Effector memory CD4-positive, alpha-beta T cell (primary cell): ENCODE measurements around the gene ENOX1.
"Not testable (repeated sequence)": the region's sequence is repeated elsewhere in the genome, so short reads cannot be mapped to it uniquely, and the experiment has no call there.

Experiments used
- DNase-seq, 3 donors: peaks; one replicate each; pipeline ENCODE4 v3.0.0-alpha.2; 2020
- H3K27ac ChIP-seq: 2 replicates; pipeline ENCODE4 v1.7.0; 2013; ENCODE audit warnings: mild to moderate bottlenecking, low read length, moderate library complexity; ENCODE audit not compliant: insufficient read depth, poor library complexity, severe bottlenecking
- H3K27me3 ChIP-seq: replicated peaks from 2 replicates; pipeline ENCODE4 v1.7.0; 2013; ENCODE audit warnings: mild to moderate bottlenecking, low read length; ENCODE audit not compliant: insufficient read depth, control insufficient read depth, poor library complexity, severe bottlenecking
- H3K36me3 ChIP-seq: 2 replicates; pipeline ENCODE4 v1.7.0; 2013; ENCODE audit warnings: mild to moderate bottlenecking, low read length, moderate library complexity; ENCODE audit not compliant: control insufficient read depth, insufficient read depth
- H3K4me1 ChIP-seq: 2 replicates; pipeline ENCODE4 v1.7.0; 2013; ENCODE audit warnings: low read length, mild to moderate bottlenecking; ENCODE audit not compliant: control insufficient read depth, insufficient read depth, poor library complexity, severe bottlenecking
- H3K4me3 ChIP-seq: 2 replicates; pipeline ENCODE4 v1.7.0; 2013; ENCODE audit warnings: low read length, low read depth, mild to moderate bottlenecking; ENCODE audit not compliant: insufficient read depth, poor library complexity, severe bottlenecking
- H3K9me3 ChIP-seq: 2 replicates; pipeline ENCODE4 v1.7.0; 2013; ENCODE audit warnings: mild to moderate bottlenecking, low read length, moderate library complexity; ENCODE audit not compliant: control insufficient read depth

ENOX1 gene

GRCh38 chr13:43171489-43171888 lies 615.3 kb downstream of the ENOX1 start:
- no peaks in the 10 kb centered on the region for H3K9me3 ChIP-seq
- H3K27ac ChIP-seq = no peak overlapping the region
- no peak for DNase-seq
- H3K4me1 ChIP-seq = no peaks in the 10 kb centered on the region
- no peaks in the 10 kb centered on the region for H3K27me3 ChIP-seq
- H3K4me3 ChIP-seq = no peak overlapping the region
- no peaks in the 10 kb centered on the region for H3K36me3 ChIP-seq

GRCh38 chr13:43170506-43170905 lies 616.3 kb downstream of the ENOX1 start:
- DNase-seq = no peak

GRCh38 chr13:43168434-43168833 lies 618.3 kb downstream of the ENOX1 start:
- not testable (repeated sequence) for H3K9me3 ChIP-seq, DNase-seq, H3K4me1 ChIP-seq, H3K4me3 ChIP-seq, H3K36me3 ChIP-seq, H3K27ac ChIP-seq, H3K27me3 ChIP-seq

More at GRCh38 chr13:43170506-43170905, 616.3 kb downstream of the ENOX1 start:
- Histone ChIP-seq H3K4me3 (no peak overlapping the region), H3K36me3 (no peaks in the 10 kb centered on the region), H3K9me3 (no peaks in the 10 kb centered on the region), H3K27me3 (no peaks in the 10 kb centered on the region), H3K4me1 (no peaks in the 10 kb centered on the region), H3K27ac (no peak overlapping the region)

- Histone ChIP-seq H3K4me3 (no peak overlapping the region), H3K27ac (no peak overlapping the region), H3K36me3 (no peaks in the 10 kb centered on the region), H3K9me3 (no peaks in the 10 kb centered on the region), H3K4me1 (no peaks in the 10 kb centered on the region), H3K27me3 (no peaks in the 10 kb centered on the region)
- DNase-seq = no peak
These were observed 619.0 kb downstream of the ENOX1 start for GRCh38 chr13:43167731-43168130.

GRCh38 chr13:43166644-43167457 lies 619.9 kb downstream of the ENOX1 start:
- no peak overlapping the region for H3K27ac ChIP-seq
- H3K4me1 ChIP-seq = no peaks in the 10 kb centered on the region
- H3K27me3 ChIP-seq = no peaks in the 10 kb centered on the region
- no peak for DNase-seq
- H3K9me3 ChIP-seq = no peaks in the 10 kb centered on the region
- H3K4me3 ChIP-seq = no peak overlapping the region
- no peaks in the 10 kb centered on the region for H3K36me3 ChIP-seq
